GM23338 (cell line): ENCODE measurements around the gene SORCS2.

Experiments
- CREB1 ChIP-seq: fragments of 250-450 bp; sonication (Bioruptor Pico); IDR thresholded peaks from 2 replicates; pipeline ENCODE4 v1.5.0; 2020; ENCODE audit warnings: low read depth, mild to moderate bottlenecking, moderate library complexity
- EZH2 ChIP-seq: fragments of 200-600 bp; sonication (generic); IDR thresholded peaks from one replicate; pipeline ENCODE4 v1.8.0; 2017; ENCODE audit warnings: antibody characterized with exemption, mild to moderate bottlenecking, low read depth; ENCODE audit not compliant: unreplicated experiment
- EZH2phosphoT487 ChIP-seq: fragments of 200-600 bp; sonication (generic); IDR thresholded peaks from one replicate; pipeline ENCODE4 v1.8.1; 2018; ENCODE audit warnings: antibody characterized with exemption; ENCODE audit not compliant: unreplicated experiment
- JUNB ChIP-seq: IDR thresholded peaks from one replicate; pipeline ENCODE4 v1.6.1; 2016; ENCODE audit warnings: antibody characterized with exemption; ENCODE audit not compliant: unreplicated experiment
- POLR2AphosphoS5 ChIP-seq: IDR thresholded peaks from 2 replicates; pipeline ENCODE4 v1.6.1; 2016; ENCODE audit warnings: antibody characterized with exemption, low read depth
- TF ChIP-seq, protein P1 (sequence below), 2 experiments: fragments of 200-600 bp in 1 of 2; sonication (generic) in 1 of 2; conservative IDR thresholded peaks; 2 replicates each; pipeline versions ENCODE4 v1.5.1 to v1.6.1; 2016 to 2017; ENCODE audit warnings: antibody characterized with exemption in 2 of 2, low read depth in 2 of 2, mild to moderate bottlenecking in 2 of 2, moderate library complexity in 1 of 2

DNA sequence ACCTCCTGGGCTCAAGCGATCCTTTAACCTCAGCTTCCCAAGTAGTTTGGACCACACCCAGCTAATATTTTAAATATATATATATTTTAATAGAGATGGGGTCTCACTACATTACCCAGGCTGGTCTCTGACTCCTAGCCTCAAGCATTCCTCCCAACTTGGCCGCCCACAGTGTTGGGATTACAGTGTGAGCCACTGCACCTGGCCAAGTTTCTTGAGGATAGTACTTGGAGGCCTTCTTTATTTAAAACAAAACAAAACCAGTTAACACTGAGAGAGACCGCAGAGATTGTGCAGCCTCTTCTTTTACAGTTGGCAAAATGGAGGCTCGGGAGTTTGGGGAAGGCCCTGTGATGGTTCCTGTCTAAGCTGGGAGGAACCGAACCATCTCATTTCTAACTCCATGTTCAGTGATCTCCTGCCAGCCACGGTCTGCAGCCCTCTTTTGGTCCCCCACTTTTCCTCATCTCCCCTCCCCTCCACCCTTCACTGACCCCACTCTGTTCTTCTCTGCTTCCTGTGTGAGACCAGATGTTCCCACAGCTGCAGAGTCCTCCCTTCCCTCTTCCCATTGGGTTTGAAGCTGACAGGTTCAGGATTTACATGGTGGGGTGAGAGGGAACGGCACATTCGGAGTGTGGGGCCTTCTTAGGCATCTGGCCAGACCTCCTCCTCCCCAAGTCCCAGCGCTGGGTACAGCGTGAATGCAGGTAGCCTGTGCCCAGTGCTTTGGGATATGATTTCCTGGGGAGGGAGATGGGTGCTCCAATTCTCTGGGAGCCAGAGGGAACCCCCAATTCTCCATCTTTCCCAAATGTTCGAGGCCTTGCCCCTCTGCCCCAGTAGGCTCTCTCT lies 1.4 kb upstream of the SORCS2 start:
- TF ChIP-seq POLR2AphosphoS5 (no peak), EZH2 (no peak), CREB1 (CRISPR knock-in tag) (no peak), EZH2phosphoT487 (no peak), JUNB (no peak)
- TF ChIP-seq, protein P1, sequence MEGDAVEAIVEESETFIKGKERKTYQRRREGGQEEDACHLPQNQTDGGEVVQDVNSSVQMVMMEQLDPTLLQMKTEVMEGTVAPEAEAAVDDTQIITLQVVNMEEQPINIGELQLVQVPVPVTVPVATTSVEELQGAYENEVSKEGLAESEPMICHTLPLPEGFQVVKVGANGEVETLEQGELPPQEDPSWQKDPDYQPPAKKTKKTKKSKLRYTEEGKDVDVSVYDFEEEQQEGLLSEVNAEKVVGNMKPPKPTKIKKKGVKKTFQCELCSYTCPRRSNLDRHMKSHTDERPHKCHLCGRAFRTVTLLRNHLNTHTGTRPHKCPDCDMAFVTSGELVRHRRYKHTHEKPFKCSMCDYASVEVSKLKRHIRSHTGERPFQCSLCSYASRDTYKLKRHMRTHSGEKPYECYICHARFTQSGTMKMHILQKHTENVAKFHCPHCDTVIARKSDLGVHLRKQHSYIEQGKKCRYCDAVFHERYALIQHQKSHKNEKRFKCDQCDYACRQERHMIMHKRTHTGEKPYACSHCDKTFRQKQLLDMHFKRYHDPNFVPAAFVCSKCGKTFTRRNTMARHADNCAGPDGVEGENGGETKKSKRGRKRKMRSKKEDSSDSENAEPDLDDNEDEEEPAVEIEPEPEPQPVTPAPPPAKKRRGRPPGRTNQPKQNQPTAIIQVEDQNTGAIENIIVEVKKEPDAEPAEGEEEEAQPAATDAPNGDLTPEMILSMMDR (conservative IDR thresholded peaks at IDR 0.05; ENCODE audit: low read depth in 2 of 2) = no peak
